ENCODE data around the gene CARS2. TPM values are rescaled to one million over a fixed set of nuclear protein-coding genes. Genes with fewer than 3 reads are reported as not detected.

Gene CARS2
- total and polyA plus RNA-seq, 2 experiments from 2014 or later, result 39.0 to 53.5 TPM

DNA sequence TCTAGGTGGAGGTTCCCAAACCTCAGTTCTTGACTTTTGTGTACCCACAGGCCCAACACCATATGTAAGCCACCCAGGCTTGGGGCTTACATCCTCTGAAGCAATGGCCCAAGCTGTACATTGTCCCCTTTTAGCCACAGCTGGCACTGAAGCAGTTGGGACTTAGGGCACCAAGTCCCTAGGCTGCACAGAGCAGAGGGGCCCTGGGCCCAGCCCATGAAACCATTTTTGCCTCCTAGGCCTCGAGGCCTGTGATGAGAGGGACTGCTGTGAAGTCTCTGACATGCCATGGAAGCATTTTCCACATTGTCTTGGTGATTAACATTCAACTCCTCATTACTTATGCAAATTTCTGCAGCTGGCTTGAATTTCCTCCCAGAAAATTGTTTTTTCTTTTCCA is 37.8 kb upstream of the CARS2 start:
- Mint-ChIP-seq H3K4me3 (no peak overlapping the region), H3K27me3 (ENCODE audit: insufficient read depth, low read depth, poor library complexity) (peaks cover 4% of the 10 kb centered on the region), H3K4me1 (peaks cover 10% of the 10 kb centered on the region; the same call in 2 of the 3 replicates), H3K36me3 (ENCODE audit: low read depth) (peaks cover 30% of the 10 kb centered on the region), H3K27ac (no peak overlapping the region), H3K9me3 (peaks cover 42% of the 10 kb centered on the region)
- no peaks in the 10 kb centered on the region for H4K20me1 ChIP-seq (replicated peaks; ENCODE audit: insufficient read depth)
- H3F3A ChIP-seq (replicated peaks; ENCODE audit: low read depth), result no peaks in the 10 kb centered on the region
- no peak overlapping the region for H3K4me3 ChIP-seq
- H3K4me2 ChIP-seq, result no peak overlapping the region
- H3K36me3 ChIP-seq (ENCODE audit: insufficient read depth), result no peaks in the 10 kb centered on the region
- H2AFZ ChIP-seq, result no peak overlapping the region
- DNase-seq (ENCODE audit: low spot score), result no peak
- no peak overlapping the region for H3K27ac ChIP-seq (ENCODE audit: low read depth)
- 0 out of 2 replicates have a peak, but pooled peaks cover 4% of the 10 kb centered on the region for H3K9me2 ChIP-seq (ENCODE audit: insufficient read depth)
- ATAC-seq, result no peak
- H3K4me1 ChIP-seq (ENCODE audit: insufficient read depth), result peaks cover 11% of the 10 kb centered on the region; the same call in 1 of the 2 replicates
- no peaks in the 10 kb centered on the region for H3K79me2 ChIP-seq (replicated peaks; ENCODE audit: insufficient read depth)
- TF ChIP-seq NANOG (IDR thresholded peaks at IDR 0.05; ENCODE audit: borderline replicate concordance) (no peak), STAT1 (IDR thresholded peaks at IDR 0.05; ENCODE audit: unreplicated experiment) (no peak), ZNF331 (CRISPR knock-in tag; IDR thresholded peaks at IDR 0.05; ENCODE audit: low read depth) (no peak), ZNF114 (CRISPR knock-in tag; IDR thresholded peaks at IDR 0.05) (no peak)
- TF ChIP-seq, protein P1, sequence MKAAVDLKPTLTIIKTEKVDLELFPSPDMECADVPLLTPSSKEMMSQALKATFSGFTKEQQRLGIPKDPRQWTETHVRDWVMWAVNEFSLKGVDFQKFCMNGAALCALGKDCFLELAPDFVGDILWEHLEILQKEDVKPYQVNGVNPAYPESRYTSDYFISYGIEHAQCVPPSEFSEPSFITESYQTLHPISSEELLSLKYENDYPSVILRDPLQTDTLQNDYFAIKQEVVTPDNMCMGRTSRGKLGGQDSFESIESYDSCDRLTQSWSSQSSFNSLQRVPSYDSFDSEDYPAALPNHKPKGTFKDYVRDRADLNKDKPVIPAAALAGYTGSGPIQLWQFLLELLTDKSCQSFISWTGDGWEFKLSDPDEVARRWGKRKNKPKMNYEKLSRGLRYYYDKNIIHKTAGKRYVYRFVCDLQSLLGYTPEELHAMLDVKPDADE (IDR thresholded peaks at IDR 0.05), result no peak
- TF ChIP-seq, protein P2, sequence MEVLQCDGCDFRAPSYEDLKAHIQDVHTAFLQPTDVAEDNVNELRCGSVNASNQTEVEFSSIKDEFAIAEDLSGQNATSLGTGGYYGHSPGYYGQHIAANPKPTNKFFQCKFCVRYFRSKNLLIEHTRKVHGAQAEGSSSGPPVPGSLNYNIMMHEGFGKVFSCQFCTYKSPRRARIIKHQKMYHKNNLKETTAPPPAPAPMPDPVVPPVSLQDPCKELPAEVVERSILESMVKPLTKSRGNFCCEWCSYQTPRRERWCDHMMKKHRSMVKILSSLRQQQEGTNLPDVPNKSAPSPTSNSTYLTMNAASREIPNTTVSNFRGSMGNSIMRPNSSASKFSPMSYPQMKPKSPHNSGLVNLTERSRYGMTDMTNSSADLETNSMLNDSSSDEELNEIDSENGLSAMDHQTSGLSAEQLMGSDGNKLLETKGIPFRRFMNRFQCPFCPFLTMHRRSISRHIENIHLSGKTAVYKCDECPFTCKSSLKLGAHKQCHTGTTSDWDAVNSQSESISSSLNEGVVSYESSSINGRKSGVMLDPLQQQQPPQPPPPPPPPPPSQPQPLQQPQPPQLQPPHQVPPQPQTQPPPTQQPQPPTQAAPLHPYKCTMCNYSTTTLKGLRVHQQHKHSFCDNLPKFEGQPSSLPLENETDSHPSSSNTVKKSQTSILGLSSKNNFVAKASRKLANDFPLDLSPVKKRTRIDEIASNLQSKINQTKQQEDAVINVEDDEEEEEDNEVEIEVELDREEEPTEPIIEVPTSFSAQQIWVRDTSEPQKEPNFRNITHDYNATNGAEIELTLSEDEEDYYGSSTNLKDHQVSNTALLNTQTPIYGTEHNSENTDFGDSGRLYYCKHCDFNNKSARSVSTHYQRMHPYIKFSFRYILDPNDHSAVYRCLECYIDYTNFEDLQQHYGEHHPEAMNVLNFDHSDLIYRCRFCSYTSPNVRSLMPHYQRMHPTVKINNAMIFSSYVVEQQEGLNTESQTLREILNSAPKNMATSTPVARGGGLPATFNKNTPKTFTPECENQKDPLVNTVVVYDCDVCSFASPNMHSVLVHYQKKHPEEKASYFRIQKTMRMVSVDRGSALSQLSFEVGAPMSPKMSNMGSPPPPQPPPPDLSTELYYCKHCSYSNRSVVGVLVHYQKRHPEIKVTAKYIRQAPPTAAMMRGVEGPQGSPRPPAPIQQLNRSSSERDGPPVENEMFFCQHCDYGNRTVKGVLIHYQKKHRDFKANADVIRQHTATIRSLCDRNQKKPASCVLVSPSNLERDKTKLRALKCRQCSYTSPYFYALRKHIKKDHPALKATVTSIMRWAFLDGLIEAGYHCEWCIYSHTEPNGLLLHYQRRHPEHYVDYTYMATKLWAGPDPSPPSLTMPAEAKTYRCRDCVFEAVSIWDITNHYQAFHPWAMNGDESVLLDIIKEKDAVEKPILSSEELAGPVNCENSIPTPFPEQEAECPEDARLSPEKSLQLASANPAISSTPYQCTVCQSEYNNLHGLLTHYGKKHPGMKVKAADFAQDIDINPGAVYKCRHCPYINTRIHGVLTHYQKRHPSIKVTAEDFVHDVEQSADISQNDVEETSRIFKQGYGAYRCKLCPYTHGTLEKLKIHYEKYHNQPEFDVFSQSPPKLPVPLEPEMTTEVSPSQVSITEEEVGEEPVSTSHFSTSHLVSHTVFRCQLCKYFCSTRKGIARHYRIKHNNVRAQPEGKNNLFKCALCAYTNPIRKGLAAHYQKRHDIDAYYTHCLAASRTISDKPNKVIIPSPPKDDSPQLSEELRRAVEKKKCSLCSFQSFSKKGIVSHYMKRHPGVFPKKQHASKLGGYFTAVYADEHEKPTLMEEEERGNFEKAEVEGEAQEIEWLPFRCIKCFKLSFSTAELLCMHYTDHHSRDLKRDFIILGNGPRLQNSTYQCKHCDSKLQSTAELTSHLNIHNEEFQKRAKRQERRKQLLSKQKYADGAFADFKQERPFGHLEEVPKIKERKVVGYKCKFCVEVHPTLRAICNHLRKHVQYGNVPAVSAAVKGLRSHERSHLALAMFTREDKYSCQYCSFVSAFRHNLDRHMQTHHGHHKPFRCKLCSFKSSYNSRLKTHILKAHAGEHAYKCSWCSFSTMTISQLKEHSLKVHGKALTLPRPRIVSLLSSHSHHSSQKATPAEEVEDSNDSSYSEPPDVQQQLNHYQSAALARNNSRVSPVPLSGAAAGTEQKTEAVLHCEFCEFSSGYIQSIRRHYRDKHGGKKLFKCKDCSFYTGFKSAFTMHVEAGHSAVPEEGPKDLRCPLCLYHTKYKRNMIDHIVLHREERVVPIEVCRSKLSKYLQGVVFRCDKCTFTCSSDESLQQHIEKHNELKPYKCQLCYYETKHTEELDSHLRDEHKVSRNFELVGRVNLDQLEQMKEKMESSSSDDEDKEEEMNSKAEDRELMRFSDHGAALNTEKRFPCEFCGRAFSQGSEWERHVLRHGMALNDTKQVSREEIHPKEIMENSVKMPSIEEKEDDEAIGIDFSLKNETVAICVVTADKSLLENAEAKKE (CRISPR knock-in tag; IDR thresholded peaks at IDR 0.05), result no peak
- TF ChIP-seq, protein P3, sequence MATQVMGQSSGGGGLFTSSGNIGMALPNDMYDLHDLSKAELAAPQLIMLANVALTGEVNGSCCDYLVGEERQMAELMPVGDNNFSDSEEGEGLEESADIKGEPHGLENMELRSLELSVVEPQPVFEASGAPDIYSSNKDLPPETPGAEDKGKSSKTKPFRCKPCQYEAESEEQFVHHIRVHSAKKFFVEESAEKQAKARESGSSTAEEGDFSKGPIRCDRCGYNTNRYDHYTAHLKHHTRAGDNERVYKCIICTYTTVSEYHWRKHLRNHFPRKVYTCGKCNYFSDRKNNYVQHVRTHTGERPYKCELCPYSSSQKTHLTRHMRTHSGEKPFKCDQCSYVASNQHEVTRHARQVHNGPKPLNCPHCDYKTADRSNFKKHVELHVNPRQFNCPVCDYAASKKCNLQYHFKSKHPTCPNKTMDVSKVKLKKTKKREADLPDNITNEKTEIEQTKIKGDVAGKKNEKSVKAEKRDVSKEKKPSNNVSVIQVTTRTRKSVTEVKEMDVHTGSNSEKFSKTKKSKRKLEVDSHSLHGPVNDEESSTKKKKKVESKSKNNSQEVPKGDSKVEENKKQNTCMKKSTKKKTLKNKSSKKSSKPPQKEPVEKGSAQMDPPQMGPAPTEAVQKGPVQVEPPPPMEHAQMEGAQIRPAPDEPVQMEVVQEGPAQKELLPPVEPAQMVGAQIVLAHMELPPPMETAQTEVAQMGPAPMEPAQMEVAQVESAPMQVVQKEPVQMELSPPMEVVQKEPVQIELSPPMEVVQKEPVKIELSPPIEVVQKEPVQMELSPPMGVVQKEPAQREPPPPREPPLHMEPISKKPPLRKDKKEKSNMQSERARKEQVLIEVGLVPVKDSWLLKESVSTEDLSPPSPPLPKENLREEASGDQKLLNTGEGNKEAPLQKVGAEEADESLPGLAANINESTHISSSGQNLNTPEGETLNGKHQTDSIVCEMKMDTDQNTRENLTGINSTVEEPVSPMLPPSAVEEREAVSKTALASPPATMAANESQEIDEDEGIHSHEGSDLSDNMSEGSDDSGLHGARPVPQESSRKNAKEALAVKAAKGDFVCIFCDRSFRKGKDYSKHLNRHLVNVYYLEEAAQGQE (IDR thresholded peaks at IDR 0.05; ENCODE audit: unreplicated experiment), result no peak
- no peaks in the 10 kb centered on the region for H3K27me3 ChIP-seq (ENCODE audit: insufficient read depth)

Data from GM23338 (cell line).